Mononuclear cell (primary cell): Measurements from ENCODE around the gene BTG2. TPM values are rescaled to one million over a fixed set of nuclear protein-coding genes. Genes with fewer than 3 reads are reported as not detected.
"Not testable (repeated sequence)": the region's sequence is repeated elsewhere in the genome, so short reads cannot be mapped to it uniquely, and the experiment has no call there.

ENCODE experiments used
- H3K27me3 ChIP-seq: 2 replicates; pipeline ENCODE4 v1.6.0; 2011; ENCODE audit warnings: low read length, control low read depth; ENCODE audit not compliant: insufficient read depth
- H3K4me1 ChIP-seq: 2 replicates; pipeline ENCODE4 v1.5.1; 2011; ENCODE audit warnings: mild to moderate bottlenecking, low read length, control low read depth; ENCODE audit not compliant: insufficient read depth
- H3K4me3 ChIP-seq: 2 replicates; pipeline ENCODE4 v1.5.1; 2011; ENCODE audit warnings: mild to moderate bottlenecking, low read length, moderate library complexity
- H3K9me3 ChIP-seq: 2 replicates; pipeline ENCODE4 v1.5.1; 2011; ENCODE audit warnings: low read depth, mild to moderate bottlenecking, control low read depth, low read length
- total RNA-seq: library from RNA; depleted of rRNA; stranded (reverse); fragments of >200 nt; gene quantifications from one replicate; pipeline ENCODE4 v1.2.3, GENCODE V29; 2012

Gene BTG2, protein sequence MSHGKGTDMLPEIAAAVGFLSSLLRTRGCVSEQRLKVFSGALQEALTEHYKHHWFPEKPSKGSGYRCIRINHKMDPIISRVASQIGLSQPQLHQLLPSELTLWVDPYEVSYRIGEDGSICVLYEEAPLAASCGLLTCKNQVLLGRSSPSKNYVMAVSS
- total RNA-seq = 842 TPM

DNA sequence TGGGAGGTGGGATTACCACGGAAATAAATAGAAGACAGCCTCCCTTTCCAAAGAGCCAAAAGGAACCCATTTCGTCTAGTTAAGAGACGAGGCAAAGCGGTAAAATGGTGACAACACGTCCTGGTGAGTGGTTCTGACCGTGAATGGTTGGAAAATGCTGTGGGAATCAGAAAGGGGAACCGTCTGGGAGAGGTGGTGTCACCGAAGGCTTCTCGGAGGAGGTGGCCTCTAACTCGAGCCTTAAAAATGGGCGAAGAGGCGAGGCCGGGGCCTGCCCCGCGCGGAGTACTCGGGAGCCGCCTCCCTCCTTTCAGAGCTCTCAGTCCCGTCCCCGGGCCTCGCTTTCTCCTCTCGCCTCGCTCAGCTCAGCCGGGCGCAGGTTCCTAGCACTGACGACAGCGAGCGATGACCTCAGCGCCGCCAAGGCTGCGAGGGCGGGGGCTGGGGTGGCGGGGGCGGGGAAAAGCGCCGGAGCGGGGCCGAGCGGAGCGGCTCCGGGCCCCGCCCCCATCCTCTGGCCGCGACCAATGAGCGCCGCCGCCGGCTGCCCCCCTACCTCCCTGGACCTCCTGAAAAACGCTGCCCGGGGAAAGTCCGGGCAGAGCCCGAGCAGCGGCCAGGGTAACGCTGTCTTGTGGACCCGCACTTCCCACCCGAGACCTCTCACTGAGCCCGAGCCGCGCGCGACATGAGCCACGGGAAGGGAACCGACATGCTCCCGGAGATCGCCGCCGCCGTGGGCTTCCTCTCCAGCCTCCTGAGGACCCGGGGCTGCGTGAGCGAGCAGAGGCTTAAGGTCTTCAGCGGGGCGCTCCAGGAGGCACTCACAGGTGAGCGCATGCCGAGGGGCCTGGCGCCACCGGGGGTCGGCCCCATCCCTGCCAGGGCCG lies at the start of gene BTG2:
TSS of gene BTG2 (plus strand) at position 601 of the 890 bp plus-strand sequence. CDS start at position 689, 88 bp downstream.
- H3K9me3 ChIP-seq = no peaks in the 10 kb centered on the region
- H3K4me3 ChIP-seq = peak within 1 kb of the TSS; percentile 100
- H3K4me1 ChIP-seq = peaks cover 82% of the 10 kb centered on the region
- H3K27me3 ChIP-seq = no peaks in the 10 kb centered on the region

DNA sequence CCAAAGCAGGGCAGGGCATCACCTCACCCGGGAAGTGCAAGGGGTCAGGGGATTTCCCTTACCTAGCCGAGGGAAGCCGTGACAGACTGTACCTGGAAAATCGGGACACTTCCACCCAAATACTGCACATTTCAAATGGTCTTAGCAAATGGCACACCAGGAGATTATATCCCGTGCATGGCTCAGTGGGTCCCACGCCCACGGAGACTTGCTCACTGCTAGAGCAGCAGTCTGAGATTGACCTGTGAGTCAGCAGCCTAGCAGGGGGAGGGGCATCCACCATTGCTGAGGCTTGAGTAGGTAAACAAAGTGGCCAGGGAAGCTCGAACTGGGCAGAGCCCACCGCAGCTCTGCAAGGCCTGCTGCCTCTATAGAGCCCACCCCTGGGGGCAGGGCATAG lies 48.7 kb upstream of the BTG2 start:
- not testable (repeated sequence) for H3K4me3 ChIP-seq, H3K4me1 ChIP-seq, H3K9me3 ChIP-seq
- H3K27me3 ChIP-seq = peaks cover 20% of the 10 kb centered on the region

DNA sequence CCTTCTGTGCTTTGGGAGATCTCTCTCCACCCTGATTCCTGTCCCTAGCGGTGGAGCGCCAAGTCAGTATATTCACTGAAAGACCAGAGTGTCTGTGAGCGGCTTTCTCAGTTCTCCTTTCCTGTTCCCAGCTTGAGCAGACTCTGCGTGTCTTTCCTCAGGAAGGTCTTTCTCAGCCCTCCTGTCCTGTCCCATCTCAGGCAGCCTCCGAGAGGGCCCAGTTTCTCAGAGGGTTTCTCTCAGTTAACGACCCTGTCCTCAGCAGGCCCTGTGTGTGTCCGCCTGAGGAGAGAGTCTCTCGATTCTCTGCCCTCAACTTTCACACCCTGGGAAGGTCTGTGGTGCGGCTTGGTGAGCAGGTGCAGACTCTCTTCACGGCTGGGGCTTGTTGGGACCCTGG lies 41.8 kb upstream of the BTG2 start:
- Histone ChIP-seq H3K4me3 (no peak overlapping the region), H3K27me3 (no peaks in the 10 kb centered on the region), H3K4me1 (peaks cover 10% of the 10 kb centered on the region), H3K9me3 (no peaks in the 10 kb centered on the region)

DNA sequence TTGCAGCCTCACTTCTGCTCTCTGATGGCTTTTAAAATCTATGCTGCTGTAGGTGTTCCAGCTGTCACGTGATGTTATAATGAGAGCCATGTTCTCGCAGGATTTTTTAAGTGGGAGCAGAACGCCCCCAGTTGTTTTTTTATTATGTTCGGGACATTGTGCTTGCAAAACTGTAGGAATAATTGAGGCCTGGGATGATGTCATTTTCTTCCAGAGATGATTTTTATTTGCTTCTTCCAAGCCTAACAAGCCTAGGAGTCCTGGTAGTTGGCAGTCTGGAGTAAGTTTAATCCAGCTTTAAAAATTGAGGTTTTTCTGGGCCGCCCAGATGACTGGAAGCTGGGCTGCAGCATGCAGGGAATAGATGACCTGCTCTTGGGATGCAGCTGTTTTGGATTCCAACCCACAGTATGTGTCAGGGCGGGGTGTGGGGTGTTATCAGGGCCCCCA lies 41.2 kb upstream of the BTG2 start:
- H3K4me3 ChIP-seq = no peak overlapping the region
- no peaks in the 10 kb centered on the region for H3K27me3 ChIP-seq
- H3K4me1 ChIP-seq = peaks cover 15% of the 10 kb centered on the region
- H3K9me3 ChIP-seq = no peaks in the 10 kb centered on the region

DNA sequence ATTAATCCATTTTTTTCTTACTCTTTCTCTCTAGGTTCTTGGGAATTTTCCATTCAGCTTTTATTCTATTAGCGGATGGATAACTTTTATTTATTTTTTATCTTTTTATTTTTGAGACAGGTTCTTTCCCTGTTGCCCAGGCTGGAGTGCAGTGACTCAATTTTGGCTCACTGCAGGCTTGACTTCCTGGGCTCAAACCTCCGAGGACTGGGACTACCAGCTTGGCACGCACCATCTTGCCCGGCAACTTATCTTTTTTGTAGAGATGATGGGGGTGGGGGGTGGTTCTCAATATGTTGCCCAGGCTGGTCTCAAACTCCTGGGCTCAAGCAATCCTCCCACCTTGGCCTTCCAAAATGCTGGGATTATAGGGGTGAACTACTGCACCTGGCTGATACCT lies 39.8 kb upstream of the BTG2 start:
- H3K4me1 ChIP-seq = peaks cover 17% of the 10 kb centered on the region
- H3K4me3 ChIP-seq = no peak overlapping the region

DNA sequence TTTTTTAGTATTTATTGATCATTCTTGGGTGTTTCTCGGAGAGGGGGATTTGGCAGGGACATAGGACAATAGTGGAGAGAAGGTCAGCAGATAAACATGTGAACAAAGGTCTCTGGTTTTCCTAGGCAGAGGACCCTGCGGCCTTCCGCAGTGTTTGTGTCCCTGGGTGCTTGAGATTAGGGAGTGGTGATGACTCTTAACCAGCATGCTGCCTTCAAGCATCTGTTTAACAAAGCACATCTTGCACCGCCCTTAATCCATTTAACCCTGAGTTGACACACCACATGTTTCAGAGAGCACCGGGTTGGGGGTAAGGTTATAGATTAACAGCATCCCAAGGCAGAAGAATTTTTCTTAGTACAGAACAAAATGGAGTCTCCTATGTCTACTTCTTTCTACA lies 39.2 kb upstream of the BTG2 start:
- H3K9me3 ChIP-seq, H3K4me3 ChIP-seq, H3K27me3 ChIP-seq: not testable (repeated sequence)
- H3K4me1 ChIP-seq = peaks cover 23% of the 10 kb centered on the region

More for the DNA sequence above, 39.8 kb upstream of the BTG2 start:
- Histone ChIP-seq H3K9me3 (no peaks in the 10 kb centered on the region), H3K27me3 (no peaks in the 10 kb centered on the region)

DNA sequence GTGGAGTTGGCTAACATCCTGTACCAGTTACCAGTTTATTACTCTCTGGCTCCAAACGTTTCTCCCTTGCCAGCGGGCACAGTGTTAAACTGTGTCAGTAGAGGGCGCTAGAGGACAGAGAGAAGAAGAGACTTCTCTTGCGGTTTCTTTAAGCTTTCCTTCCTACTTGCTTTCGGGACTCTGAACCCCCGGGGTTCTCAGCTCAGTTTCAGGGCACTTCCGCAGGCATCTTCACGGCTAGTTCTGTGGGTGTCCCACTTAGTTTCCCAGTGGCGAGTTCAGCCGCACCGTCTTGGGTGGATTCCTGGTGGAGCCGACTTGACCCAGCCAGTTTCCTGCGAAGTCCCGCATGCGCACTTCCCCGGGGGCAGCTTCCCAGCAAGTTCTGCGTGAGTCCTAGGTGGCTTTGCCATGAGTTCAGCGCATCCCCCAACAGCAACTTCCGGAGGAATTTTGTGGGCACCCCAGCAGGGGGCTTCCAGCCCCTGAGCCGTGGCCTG lies 37.9 kb upstream of the BTG2 start:
- Histone ChIP-seq H3K27me3 (no peaks in the 10 kb centered on the region), H3K4me3 (peak overlapping the region; percentile 46), H3K4me1 (peaks cover 27% of the 10 kb centered on the region), H3K9me3 (no peaks in the 10 kb centered on the region)

DNA sequence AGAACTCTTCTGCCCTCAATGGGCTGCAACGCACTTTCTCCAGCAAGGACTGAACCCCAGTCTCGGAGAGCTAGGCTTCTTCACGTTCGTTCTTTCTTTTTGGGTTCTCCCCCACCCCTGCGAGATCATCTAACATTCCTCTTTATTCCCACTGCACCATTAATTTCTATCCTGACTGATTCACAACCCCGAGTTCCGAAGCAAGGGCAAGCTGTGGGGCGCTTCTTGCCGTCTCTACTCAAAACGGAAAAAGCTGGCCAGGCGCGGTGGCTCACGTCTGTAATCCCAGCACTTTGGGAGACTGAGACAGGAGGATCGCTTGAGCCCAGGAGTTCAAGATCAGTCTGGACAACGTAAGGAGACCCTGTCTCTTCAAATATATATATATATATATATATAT lies 37.4 kb upstream of the BTG2 start:
- Histone ChIP-seq H3K4me1 (peaks cover 32% of the 10 kb centered on the region), H3K4me3 (peak overlapping the region; percentile 46), H3K27me3 (no peaks in the 10 kb centered on the region), H3K9me3 (no peaks in the 10 kb centered on the region)

DNA sequence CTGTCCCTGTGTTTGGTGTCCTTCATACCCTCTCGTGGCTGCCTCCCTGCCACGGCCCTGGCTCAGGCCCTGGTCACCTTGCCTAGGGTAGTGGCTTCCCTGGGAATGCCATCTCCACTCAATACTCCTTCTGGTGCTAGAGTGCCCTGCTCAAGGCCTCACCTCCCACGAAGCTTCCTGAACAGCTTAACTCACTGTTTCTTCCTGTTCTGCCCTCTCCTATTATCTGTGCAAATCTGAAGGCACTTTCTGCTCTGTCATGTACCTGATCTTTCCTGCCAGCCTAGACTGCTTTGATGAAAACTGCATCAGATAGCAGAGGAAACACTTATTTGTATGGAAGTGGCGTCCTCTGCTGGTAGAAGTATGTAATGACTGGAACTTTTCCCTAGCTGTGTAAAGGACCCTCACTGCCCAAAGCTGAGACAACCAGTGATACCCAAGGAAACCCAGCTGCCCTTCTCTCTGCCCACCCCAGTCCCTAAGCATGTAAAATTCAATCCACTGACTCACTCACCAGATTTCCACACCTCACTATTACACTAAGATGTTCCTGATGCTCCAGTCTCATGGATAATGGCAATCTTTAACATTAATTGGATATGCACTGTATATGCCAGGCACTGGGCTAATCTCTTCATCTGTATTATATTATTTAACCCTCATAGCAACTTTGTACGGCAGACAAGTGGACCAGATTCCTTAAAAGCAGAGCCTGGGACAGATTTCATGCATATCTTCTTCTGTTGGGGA lies 36.2 kb upstream of the BTG2 start:
- H3K27me3 ChIP-seq = no peaks in the 10 kb centered on the region
- H3K4me1 ChIP-seq = peaks cover 43% of the 10 kb centered on the region
- no peaks in the 10 kb centered on the region for H3K9me3 ChIP-seq
- H3K4me3 ChIP-seq = no peak overlapping the region

DNA sequence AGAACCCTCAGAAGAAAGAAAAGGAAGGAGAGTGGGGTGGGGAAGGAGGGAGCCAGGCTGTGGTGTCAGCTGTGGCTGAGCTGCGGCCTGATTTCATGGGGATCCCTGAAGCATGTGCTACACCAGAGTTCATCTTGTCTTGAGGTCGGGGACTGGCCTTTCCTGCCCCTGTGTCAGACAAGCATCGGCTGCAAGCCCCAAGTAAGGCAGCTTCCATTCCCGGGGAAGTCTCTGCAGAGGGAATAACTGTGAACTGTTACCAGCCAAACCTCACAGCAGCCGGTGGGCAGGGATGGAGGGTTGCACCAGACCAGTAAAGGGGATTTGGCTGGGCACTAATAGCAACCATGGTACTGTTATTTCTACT lies 35.7 kb upstream of the BTG2 start:
- H3K4me3 ChIP-seq = no peak overlapping the region
- H3K9me3 ChIP-seq = no peaks in the 10 kb centered on the region
- H3K4me1 ChIP-seq = peaks cover 49% of the 10 kb centered on the region
- no peaks in the 10 kb centered on the region for H3K27me3 ChIP-seq

DNA sequence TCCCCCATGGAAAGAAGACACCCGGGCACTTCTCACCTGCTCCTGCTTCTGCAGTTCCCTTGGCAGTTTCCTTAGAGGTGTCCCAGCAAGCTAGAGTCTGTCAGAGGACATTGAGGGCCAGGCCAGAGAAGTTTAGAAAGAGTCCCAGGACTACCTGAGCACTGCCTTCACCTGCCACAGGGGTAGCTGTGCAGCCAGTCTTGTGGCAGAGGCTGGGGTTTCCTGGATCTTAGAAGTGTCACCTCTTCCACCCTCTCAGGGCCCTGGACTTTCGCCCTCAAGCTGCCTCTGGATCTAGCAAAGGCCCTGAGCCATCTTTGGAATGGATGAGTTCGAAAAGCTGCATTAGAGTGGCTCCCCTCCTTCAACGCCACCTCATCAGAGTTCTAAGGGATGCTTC lies 34.9 kb upstream of the BTG2 start:
- H3K27me3 ChIP-seq = no peaks in the 10 kb centered on the region
- no peaks in the 10 kb centered on the region for H3K9me3 ChIP-seq
- H3K4me1 ChIP-seq = peaks cover 57% of the 10 kb centered on the region
- no peak overlapping the region for H3K4me3 ChIP-seq

DNA sequence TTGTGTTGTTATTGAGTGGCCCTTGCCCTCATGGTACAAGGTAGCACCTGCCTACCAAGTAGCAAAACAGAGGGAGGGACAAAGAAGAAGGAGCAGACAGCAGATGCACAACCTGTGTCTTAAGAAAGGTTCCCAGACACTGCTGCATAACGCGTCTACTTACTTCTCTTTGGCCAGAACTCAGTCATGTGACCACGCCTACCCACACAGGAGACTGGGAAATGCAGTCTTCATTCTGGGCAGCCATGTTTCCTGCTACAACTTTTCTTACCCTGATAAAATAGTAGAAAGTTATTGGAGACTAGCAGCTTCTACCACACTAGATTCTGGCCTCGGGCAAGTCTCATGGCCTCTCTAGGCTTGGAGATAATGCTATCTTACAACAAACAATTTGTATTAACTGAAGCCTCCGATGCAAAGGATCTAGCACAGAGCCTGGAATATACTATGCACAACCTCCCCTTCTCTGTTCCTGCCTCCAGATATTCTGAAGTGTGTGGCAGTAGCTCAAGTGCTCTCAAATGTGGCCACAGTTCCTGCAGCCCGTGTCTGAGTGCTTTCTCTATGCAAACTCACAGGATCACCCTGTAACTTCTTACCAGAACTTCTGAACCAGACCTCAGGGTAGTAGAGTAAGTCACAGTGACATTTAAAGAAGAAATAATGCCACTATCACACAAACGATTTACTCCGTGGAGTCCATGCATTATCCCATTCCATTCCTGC lies 34.1 kb upstream of the BTG2 start:
- no peak overlapping the region for H3K4me3 ChIP-seq
- H3K4me1 ChIP-seq = peaks cover 63% of the 10 kb centered on the region
- H3K9me3 ChIP-seq = no peaks in the 10 kb centered on the region
- H3K27me3 ChIP-seq = no peaks in the 10 kb centered on the region

DNA sequence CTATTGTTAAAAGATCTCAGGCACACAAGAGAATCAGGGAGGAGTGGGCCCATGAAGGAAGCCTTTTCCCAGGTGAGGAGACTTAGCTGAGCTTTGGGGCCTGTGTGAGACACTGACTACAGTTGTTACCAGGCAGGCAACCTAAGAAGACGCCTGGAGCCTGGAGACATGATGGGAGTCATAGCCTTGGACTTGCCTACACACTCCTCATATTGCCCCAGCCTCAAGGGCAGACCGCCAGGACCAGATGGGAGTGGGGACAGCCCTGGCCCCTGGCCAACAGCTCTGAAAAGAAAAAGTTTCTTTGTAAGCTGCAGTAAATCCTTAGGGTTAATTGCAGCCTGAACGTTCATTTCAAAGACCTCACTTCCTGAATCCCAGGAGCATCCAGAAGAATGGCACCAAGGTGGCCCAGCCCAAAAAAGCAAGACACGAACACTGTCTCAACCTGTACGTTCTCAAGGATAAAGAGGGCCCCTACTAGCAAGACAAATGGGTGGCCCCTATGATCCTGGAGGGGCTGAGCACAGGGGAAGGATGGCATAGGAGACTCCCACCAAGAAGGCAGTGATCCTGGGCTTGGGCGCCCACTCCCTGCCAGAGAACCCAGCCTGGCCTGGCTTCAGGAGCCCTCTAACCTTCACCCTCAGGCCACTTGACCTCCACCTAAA lies 33.2 kb upstream of the BTG2 start:
- Histone ChIP-seq H3K4me1 (peaks cover 71% of the 10 kb centered on the region), H3K9me3 (no peaks in the 10 kb centered on the region), H3K27me3 (no peaks in the 10 kb centered on the region), H3K4me3 (no peak overlapping the region)

DNA sequence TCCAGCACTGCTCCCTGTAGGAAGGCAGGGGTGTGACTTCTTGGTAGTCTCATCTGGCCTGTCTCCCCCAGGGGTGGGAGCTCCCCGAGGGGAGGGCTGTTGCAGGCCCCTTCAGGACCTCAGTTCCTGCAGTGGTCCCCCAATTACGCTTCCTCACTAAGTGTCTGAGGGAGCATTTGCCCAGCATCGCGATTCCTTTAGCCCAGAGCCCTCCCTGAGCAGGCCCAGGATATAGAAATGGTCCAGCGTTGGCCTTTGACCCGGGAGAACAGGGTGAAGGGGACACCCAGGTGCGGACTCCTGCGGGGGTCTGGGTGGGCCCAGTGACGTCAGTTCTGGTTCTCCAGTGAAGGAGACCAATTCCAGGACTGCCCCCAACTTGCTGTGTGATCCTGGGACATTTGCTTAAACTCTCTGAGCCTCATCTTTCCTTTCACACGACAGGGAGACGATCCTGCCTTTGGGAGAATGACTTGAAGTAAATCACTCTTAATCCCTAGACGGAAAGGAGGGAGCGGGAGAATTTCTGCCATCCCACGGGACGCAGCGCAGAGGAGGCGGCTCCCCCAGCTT lies 32.6 kb upstream of the BTG2 start:
- Histone ChIP-seq H3K4me3 (no peak overlapping the region), H3K4me1 (peaks cover 73% of the 10 kb centered on the region), H3K27me3 (no peaks in the 10 kb centered on the region), H3K9me3 (no peaks in the 10 kb centered on the region)
